Hepatocyte (in vitro differentiated cells): ENCODE data around the gene SMARCC2.

Experiments
- EZH2 ChIP-seq: fragments of 200-600 bp; sonication (generic); IDR thresholded peaks from 2 replicates; pipeline ENCODE4 v1.6.1; 2016; ENCODE audit warnings: antibody characterized with exemption, mild to moderate bottlenecking, borderline replicate concordance
- EZH2phosphoT487 ChIP-seq: fragments of 200-600 bp; sonication (generic); IDR thresholded peaks from one replicate; pipeline ENCODE4 v1.6.1; 2018; ENCODE audit warnings: antibody characterized with exemption, mild to moderate bottlenecking, low read depth, moderate library complexity; ENCODE audit not compliant: unreplicated experiment, severe bottlenecking
- TF ChIP-seq, protein P1 (sequence below): fragments of 200-600 bp; sonication (generic); IDR thresholded peaks from 2 replicates; pipeline ENCODE4 v1.5.1; 2016; ENCODE audit warnings: antibody characterized with exemption, mild to moderate bottlenecking; ENCODE audit not compliant: poor library complexity

DNA sequence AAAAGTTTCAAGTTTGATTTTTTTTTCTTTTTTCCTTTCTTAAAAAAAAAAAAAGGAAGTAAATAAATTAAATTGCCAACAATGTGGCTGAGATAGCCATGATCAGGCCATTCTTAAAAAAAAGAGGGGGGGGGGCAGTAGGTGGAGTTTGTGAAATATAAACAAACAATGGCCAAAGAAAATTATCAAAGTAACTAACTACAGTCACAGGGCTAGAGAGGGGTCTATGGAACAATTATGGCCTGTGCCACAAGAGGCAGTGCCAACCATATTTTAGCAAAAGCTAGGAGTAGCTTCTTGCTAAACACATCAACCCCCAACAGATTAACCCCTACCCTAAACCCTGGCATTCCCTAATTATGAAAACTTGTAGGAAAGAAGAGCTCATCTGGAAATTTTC lies 16.2 kb upstream of the SMARCC2 start:
- TF ChIP-seq, protein P1, sequence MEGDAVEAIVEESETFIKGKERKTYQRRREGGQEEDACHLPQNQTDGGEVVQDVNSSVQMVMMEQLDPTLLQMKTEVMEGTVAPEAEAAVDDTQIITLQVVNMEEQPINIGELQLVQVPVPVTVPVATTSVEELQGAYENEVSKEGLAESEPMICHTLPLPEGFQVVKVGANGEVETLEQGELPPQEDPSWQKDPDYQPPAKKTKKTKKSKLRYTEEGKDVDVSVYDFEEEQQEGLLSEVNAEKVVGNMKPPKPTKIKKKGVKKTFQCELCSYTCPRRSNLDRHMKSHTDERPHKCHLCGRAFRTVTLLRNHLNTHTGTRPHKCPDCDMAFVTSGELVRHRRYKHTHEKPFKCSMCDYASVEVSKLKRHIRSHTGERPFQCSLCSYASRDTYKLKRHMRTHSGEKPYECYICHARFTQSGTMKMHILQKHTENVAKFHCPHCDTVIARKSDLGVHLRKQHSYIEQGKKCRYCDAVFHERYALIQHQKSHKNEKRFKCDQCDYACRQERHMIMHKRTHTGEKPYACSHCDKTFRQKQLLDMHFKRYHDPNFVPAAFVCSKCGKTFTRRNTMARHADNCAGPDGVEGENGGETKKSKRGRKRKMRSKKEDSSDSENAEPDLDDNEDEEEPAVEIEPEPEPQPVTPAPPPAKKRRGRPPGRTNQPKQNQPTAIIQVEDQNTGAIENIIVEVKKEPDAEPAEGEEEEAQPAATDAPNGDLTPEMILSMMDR, result peak; percentile 13
- TF ChIP-seq EZH2 (no peak), EZH2phosphoT487 (no peak)
